Eye (tissue), 1 donor: ENCODE results near the gene AMPD1.

ENCODE experiments used
- DNase-seq: peaks from one replicate; pipeline ENCODE4 v3.0.0-alpha.2; 2015

Gene AMPD1

GRCh38 chr1:114627107-114627506 is 68.2 kb downstream of the AMPD1 start:
- DNase-seq = no peak

- no peak for DNase-seq
Measured at GRCh38 chr1:114623364-114623763, 72.0 kb downstream of the AMPD1 start.
